Gastrocnemius medialis (tissue), 4 donors: ENCODE data around the gene OR10G2. TPM values are rescaled to one million over a fixed set of nuclear protein-coding genes. Genes with fewer than 3 reads are reported as not detected.

Experiments used
- ATAC-seq, 2 donors: fragments of 150-250 bp; one replicate each; pipeline ENCODE4 v1.9.1; 2016
- DNase-seq, 2 donors: peaks; one replicate each; pipeline ENCODE4 v3.0.0-alpha.2; 2019
- H3K27ac ChIP-seq, 4 donors: fragments of 200-600 bp; sonication (generic); 1 replicate in 1 of 4; 2 replicates in 3 of 4; pipeline ENCODE4 v1.5.1; 2016 to 2018; ENCODE audit warnings: mild to moderate bottlenecking in 2 of 4, moderate library complexity in 1 of 4
- H3K27me3 ChIP-seq, 3 donors: fragments of 200-600 bp; sonication (generic) in 2 of 3; 1 replicate in 1 of 3; 2 replicates in 2 of 3; pipeline versions ENCODE4 v1.5.1 to v1.6.0; 2016 to 2019; ENCODE audit warnings: mild to moderate bottlenecking in 1 of 3, moderate library complexity in 1 of 3
- H3K36me3 ChIP-seq, 2 donors: fragments of 200-600 bp; sonication (generic) in 1 of 2; one replicate each; pipeline ENCODE4 v1.5.1; 2017 to 2018
- H3K4me1 ChIP-seq, 2 donors: fragments of 200-600 bp; sonication (generic) in 1 of 2; one replicate each; pipeline ENCODE4 v1.5.1; 2016 to 2017; ENCODE audit warnings: mild to moderate bottlenecking in 2 of 2
- H3K4me3 ChIP-seq, 4 donors: fragments of 200-600 bp; sonication (generic) in 3 of 4; 1 replicate in 1 of 4; 2 replicates in 3 of 4; pipeline ENCODE4 v1.5.1; 2016 to 2019; ENCODE audit warnings: mild to moderate bottlenecking in 2 of 4
- H3K9me3 ChIP-seq, 3 donors: fragments of 200-600 bp; sonication (generic) in 2 of 3; 1 replicate in 1 of 3; 2 replicates in 2 of 3; pipeline ENCODE4 v1.5.1; 2016 to 2019
- CTCF ChIP-seq, 5 experiments: fragments of 450-650 bp in 3 of 5; fragments of 200-600 bp in 2 of 5; sonication (generic) in 2 of 5; IDR thresholded peaks in 4 of 5; conservative IDR thresholded peaks in 1 of 5; 1 replicate in 4 of 5; 2 replicates in 1 of 5; pipeline ENCODE4 v1.5.1; 2016 to 2019; ENCODE audit warnings: antibody characterized with exemption in 5 of 5, mild to moderate bottlenecking in 3 of 5, moderate library complexity in 3 of 5
- POLR2A ChIP-seq, 2 donors: fragments of 450-650 bp; IDR thresholded peaks; one replicate each; pipeline ENCODE4 v1.6.1; 2017; ENCODE audit warnings: antibody characterized with exemption in 2 of 2, mild to moderate bottlenecking in 2 of 2, moderate library complexity in 2 of 2
- in situ Hi-C, 4 donors: fragments of 200-750 bp; cut with MboI; loops; one replicate each; pipeline versions ENCODE4 v1.15.0 to v1.8.0; 2017; ENCODE audit warnings: low sequenced_read_pairs in 4 of 4
- intact Hi-C: fragments of 100-400 bp; cut with DNase I; formaldehyde crosslinking; loops from one replicate; pipeline ENCODE4 v1.15.1; 2023; ENCODE audit warnings: low total_unique reads
- total RNA-seq, 4 donors: library from RNA; depleted of rRNA; stranded (reverse); fragments of >200 nt; gene quantifications; one replicate each; pipeline versions ENCODE4 v1.1.0 to v1.2.3, GENCODE V29; 2016

The OR10G2 gene, protein sequence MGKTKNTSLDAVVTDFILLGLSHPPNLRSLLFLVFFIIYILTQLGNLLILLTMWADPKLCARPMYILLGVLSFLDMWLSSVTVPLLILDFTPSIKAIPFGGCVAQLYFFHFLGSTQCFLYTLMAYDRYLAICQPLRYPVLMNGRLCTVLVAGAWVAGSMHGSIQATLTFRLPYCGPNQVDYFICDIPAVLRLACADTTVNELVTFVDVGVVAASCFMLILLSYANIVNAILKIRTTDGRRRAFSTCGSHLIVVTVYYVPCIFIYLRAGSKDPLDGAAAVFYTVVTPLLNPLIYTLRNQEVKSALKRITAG
- not detected for total RNA-seq

DNA sequence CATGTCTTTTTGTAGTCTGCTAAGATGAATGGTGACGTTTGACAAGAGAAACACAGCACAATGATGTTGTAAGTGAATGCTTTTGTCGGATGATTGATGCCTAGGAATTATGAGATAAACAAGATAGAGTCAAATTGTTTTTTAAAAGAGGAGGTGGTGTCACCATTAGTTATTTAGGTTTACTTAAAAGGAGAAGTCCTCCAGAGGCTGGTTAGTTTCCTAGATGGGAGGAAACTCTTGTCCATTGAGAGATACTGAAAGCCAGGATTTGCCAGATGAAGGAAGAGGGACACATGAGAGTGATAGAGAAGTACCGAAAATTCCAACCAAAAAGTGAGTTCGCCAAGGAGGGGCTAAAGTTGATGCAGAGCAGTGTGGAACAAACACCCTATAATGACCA, at the start of gene OR10G2:
Gene OR10G2 (minus strand): TSS at position 101 of the 400 bp plus-strand sequence. CDS start 98 bp downstream, at position 3.
- Histone ChIP-seq H3K27me3 (no peaks in the 10 kb centered on the region), H3K27ac (no peak within 1 kb of the TSS), H3K4me3 (no peak within 1 kb of the TSS), H3K9me3 (no peaks in the 10 kb centered on the region), H3K36me3 (no peaks in the 10 kb centered on the region), H3K4me1 (no peaks in the 10 kb centered on the region)
- ATAC-seq = no peak
- intact Hi-C loops = no loop called here
- TF ChIP-seq CTCF (IDR thresholded peaks at IDR 0.05 in 4 of 5, conservative IDR thresholded peaks at IDR 0.05 in 1 of 5) (no peak), POLR2A (IDR thresholded peaks at IDR 0.05) (no peak)
- in situ Hi-C loops = no loop called here
- no peak for DNase-seq

DNA sequence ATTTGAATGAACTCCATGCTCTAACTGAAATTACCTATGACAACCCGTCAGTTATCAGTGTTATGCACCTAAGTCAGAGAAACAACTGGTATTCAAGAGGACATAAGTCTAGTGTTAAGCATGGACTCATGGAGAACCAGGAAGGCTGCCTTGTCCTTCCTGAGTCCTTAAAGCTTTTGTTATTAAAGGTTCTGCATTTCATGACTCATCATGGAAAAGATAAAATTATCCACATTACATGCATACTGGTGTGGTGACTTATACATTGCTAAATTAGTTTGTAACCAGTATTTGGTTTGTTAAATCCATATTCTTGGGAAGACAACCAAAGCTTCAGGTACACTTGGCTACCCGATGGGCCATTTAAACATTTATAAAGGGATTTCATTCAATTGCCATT, 45.3 kb upstream of the OR10G2 start:
- Histone ChIP-seq H3K36me3 (no peaks in the 10 kb centered on the region), H3K27ac (no peak overlapping the region), H3K9me3 (peaks cover 0 to 5% (median 0%) of the 10 kb centered on the region in 3 donors), H3K4me3 (no peak overlapping the region), H3K4me1 (no peaks in the 10 kb centered on the region), H3K27me3 (no peaks in the 10 kb centered on the region)
- TF ChIP-seq CTCF (IDR thresholded peaks at IDR 0.05 in 4 of 5, conservative IDR thresholded peaks at IDR 0.05 in 1 of 5) (no peak), POLR2A (IDR thresholded peaks at IDR 0.05) (no peak)
- DNase-seq = no peak
- no peak for ATAC-seq
- intact Hi-C loops (no loop called here), in situ Hi-C loops (no loop called here)

- TF ChIP-seq POLR2A (IDR thresholded peaks at IDR 0.05) = no peak
- TF ChIP-seq CTCF (IDR thresholded peaks at IDR 0.05 in 4 of 5, conservative IDR thresholded peaks at IDR 0.05 in 1 of 5) = no peak
- intact Hi-C loops = no loop called here
Measured at GRCh38 chr14:21675566-21675965, 40.8 kb upstream of the OR10G2 start.

DNA sequence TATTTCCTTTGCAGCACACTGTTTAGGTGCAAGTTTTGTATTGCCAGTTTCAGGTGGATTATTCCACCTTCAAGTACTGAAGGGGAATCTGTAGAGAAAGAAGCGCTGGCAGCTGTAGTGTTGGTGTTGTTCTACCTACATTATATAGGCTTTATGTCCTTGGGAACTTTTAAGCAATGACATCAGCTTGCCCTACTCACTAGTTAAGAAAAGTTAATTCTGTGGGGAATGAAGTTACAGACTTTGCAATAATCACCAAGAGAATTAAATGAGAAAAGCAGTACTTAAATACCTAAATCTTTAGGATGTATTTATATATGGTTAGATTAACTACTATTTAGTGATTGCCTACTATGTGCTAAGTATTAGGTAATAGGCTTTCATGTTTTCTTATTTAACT, 39.0 kb upstream of the OR10G2 start, which contains the start of gene OR4E1:
Gene OR4E1 (minus strand): TSS at position 101 of the 400 bp plus-strand sequence. CDS start 2,883 bp downstream, outside the sequence.
- DNase-seq = no peak
- Histone ChIP-seq H3K36me3 (no peaks in the 10 kb centered on the region), H3K27me3 (no peaks in the 10 kb centered on the region), H3K9me3 (peaks cover 0 to 5% (median 0%) of the 10 kb centered on the region in 3 donors), H3K4me3 (no peak within 1 kb of the TSS), H3K27ac (no peak within 1 kb of the TSS), H3K4me1 (no peaks in the 10 kb centered on the region)
- intact Hi-C loops = no loop called here
- TF ChIP-seq CTCF (IDR thresholded peaks at IDR 0.05 in 4 of 5, conservative IDR thresholded peaks at IDR 0.05 in 1 of 5) (no peak), POLR2A (IDR thresholded peaks at IDR 0.05) (no peak)
- in situ Hi-C loops = no loop called here
- no peak for ATAC-seq

More at GRCh38 chr14:21675566-21675965, 40.8 kb upstream of the OR10G2 start:
- Histone ChIP-seq H3K4me3 (no peak overlapping the region), H3K4me1 (no peaks in the 10 kb centered on the region), H3K27ac (no peak overlapping the region), H3K36me3 (no peaks in the 10 kb centered on the region), H3K27me3 (no peaks in the 10 kb centered on the region), H3K9me3 (peaks cover 0 to 5% (median 0%) of the 10 kb centered on the region in 3 donors)
- ATAC-seq = no peak
- in situ Hi-C loops = no loop called here
- DNase-seq = no peak
